Measurements from ENCODE around the gene WWOX. TPM values are rescaled to one million over a fixed set of nuclear protein-coding genes. Genes with fewer than 3 reads are reported as not detected.

The WWOX gene
- total and polyA plus RNA-seq, 2 of the 13 experiments (the other 11 are each of a cell fraction or from before 2014, with no cell fraction given) = 9.1 to 37.4 TPM

DNA sequence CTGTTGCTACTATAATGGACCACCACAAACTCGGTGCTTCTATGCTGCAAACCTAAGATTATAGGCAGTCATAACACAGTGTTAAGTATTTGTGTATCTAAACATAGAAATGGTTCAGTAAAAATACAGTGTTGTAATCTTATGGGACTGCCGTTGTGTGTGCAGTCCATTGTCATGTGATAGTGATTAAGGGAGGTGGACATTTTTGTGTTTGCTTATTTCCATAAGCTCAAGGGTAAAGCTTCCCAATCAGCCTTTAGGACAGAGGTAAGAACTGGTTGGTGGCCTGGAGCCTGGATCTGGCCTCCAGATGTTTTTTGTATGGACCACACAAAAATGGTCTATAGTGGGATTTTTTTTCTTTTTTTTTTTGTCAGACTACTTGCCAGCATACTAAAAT lies 29.9 kb downstream of the WWOX start (continued):
- TF ChIP-seq, protein P1, sequence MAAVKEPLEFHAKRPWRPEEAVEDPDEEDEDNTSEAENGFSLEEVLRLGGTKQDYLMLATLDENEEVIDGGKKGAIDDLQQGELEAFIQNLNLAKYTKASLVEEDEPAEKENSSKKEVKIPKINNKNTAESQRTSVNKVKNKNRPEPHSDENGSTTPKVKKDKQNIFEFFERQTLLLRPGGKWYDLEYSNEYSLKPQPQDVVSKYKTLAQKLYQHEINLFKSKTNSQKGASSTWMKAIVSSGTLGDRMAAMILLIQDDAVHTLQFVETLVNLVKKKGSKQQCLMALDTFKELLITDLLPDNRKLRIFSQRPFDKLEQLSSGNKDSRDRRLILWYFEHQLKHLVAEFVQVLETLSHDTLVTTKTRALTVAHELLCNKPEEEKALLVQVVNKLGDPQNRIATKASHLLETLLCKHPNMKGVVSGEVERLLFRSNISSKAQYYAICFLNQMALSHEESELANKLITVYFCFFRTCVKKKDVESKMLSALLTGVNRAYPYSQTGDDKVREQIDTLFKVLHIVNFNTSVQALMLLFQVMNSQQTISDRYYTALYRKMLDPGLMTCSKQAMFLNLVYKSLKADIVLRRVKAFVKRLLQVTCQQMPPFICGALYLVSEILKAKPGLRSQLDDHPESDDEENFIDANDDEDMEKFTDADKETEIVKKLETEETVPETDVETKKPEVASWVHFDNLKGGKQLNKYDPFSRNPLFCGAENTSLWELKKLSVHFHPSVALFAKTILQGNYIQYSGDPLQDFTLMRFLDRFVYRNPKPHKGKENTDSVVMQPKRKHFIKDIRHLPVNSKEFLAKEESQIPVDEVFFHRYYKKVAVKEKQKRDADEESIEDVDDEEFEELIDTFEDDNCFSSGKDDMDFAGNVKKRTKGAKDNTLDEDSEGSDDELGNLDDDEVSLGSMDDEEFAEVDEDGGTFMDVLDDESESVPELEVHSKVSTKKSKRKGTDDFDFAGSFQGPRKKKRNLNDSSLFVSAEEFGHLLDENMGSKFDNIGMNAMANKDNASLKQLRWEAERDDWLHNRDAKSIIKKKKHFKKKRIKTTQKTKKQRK (IDR thresholded peaks at IDR 0.05; ENCODE audit: low read length) = no peak
- TF ChIP-seq ZNF264 (CRISPR knock-in tag; IDR thresholded peaks at IDR 0.05) = no peak
- 0 out of 2 replicates have a peak, but pooled peaks have one; percentile 10 for TF ChIP-seq HHEX (CRISPR knock-in tag; IDR thresholded peaks at IDR 0.05)
- no peak for TF ChIP-seq ZNF432 (CRISPR knock-in tag; IDR thresholded peaks at IDR 0.05; ENCODE audit: borderline replicate concordance)
- peak; percentile 80 for TF ChIP-seq GATAD2A (CRISPR knock-in tag; IDR thresholded peaks at IDR 0.05)
- peak; percentile 71; the same call in 1 of the 2 replicates for TF ChIP-seq ZMYM4 (CRISPR knock-in tag; IDR thresholded peaks at IDR 0.05)
- TF ChIP-seq, protein P2, sequence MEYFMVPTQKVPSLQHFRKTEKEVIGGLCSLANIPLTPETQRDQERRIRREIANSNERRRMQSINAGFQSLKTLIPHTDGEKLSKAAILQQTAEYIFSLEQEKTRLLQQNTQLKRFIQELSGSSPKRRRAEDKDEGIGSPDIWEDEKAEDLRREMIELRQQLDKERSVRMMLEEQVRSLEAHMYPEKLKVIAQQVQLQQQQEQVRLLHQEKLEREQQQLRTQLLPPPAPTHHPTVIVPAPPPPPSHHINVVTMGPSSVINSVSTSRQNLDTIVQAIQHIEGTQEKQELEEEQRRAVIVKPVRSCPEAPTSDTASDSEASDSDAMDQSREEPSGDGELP (IDR thresholded peaks at IDR 0.05; ENCODE audit: borderline replicate concordance, low read depth) = no peak
- no peak for TF ChIP-seq ZNF282 (IDR thresholded peaks at IDR 0.05; ENCODE audit: partially characterized antibody)
- TF ChIP-seq, protein P3, sequence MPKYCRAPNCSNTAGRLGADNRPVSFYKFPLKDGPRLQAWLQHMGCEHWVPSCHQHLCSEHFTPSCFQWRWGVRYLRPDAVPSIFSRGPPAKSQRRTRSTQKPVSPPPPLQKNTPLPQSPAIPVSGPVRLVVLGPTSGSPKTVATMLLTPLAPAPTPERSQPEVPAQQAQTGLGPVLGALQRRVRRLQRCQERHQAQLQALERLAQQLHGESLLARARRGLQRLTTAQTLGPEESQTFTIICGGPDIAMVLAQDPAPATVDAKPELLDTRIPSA (CRISPR knock-in tag; IDR thresholded peaks at IDR 0.05; ENCODE audit: borderline replicate concordance) = no peak
- TF ChIP-seq, protein P4, sequence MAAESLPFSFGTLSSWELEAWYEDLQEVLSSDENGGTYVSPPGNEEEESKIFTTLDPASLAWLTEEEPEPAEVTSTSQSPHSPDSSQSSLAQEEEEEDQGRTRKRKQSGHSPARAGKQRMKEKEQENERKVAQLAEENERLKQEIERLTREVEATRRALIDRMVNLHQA (CRISPR knock-in tag; IDR thresholded peaks at IDR 0.05) = no peak
- TF ChIP-seq, protein P5, sequence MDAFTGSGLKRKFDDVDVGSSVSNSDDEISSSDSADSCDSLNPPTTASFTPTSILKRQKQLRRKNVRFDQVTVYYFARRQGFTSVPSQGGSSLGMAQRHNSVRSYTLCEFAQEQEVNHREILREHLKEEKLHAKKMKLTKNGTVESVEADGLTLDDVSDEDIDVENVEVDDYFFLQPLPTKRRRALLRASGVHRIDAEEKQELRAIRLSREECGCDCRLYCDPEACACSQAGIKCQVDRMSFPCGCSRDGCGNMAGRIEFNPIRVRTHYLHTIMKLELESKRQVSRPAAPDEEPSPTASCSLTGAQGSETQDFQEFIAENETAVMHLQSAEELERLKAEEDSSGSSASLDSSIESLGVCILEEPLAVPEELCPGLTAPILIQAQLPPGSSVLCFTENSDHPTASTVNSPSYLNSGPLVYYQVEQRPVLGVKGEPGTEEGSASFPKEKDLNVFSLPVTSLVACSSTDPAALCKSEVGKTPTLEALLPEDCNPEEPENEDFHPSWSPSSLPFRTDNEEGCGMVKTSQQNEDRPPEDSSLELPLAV (CRISPR knock-in tag; conservative IDR thresholded peaks at IDR 0.05; ENCODE audit: low read depth) = no peak
- no peak for TF ChIP-seq HNRNPLL (IDR thresholded peaks at IDR 0.05; ENCODE audit: low read depth, low read length, poor library complexity, severe bottlenecking)
- TF ChIP-seq ZNF552 (CRISPR knock-in tag; IDR thresholded peaks at IDR 0.05; ENCODE audit: borderline replicate concordance) = no peak
- TF ChIP-seq ZNF839 (CRISPR knock-in tag; IDR thresholded peaks at IDR 0.05; ENCODE audit: borderline replicate concordance) = no peak
- TF ChIP-seq ZFP41 (CRISPR knock-in tag; IDR thresholded peaks at IDR 0.05; ENCODE audit: borderline replicate concordance) = no peak
- TF ChIP-seq, protein P6, sequence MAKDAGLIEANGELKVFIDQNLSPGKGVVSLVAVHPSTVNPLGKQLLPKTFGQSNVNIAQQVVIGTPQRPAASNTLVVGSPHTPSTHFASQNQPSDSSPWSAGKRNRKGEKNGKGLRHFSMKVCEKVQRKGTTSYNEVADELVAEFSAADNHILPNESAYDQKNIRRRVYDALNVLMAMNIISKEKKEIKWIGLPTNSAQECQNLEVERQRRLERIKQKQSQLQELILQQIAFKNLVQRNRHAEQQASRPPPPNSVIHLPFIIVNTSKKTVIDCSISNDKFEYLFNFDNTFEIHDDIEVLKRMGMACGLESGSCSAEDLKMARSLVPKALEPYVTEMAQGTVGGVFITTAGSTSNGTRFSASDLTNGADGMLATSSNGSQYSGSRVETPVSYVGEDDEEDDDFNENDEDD (CRISPR knock-in tag; IDR thresholded peaks at IDR 0.05; ENCODE audit: borderline replicate concordance) = no peak
- no peak for TF ChIP-seq HOXA7 (CRISPR knock-in tag; IDR thresholded peaks at IDR 0.05)
- no peak for TF ChIP-seq FOXA1 (IDR thresholded peaks at IDR 0.05)
- 0 out of 2 replicates have a peak, but pooled peaks have one; percentile 37 for TF ChIP-seq FOXA1 (CRISPR knock-in tag; IDR thresholded peaks at IDR 0.05)
- TF ChIP-seq ZNF619 (CRISPR knock-in tag; IDR thresholded peaks at IDR 0.05) = no peak
- TF ChIP-seq, protein P7, sequence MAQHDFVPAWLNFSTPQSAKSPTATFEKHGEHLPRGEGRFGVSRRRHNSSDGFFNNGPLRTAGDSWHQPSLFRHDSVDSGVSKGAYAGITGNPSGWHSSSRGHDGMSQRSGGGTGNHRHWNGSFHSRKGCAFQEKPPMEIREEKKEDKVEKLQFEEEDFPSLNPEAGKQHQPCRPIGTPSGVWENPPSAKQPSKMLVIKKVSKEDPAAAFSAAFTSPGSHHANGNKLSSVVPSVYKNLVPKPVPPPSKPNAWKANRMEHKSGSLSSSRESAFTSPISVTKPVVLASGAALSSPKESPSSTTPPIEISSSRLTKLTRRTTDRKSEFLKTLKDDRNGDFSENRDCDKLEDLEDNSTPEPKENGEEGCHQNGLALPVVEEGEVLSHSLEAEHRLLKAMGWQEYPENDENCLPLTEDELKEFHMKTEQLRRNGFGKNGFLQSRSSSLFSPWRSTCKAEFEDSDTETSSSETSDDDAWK (CRISPR knock-in tag; IDR thresholded peaks at IDR 0.05) = no peak
- TF ChIP-seq ZNF761 (CRISPR knock-in tag; conservative IDR thresholded peaks at IDR 0.05) = no peak
- TF ChIP-seq ZFP62 (CRISPR knock-in tag; IDR thresholded peaks at IDR 0.05) = no peak
